Left lung (tissue), 10 donors: ENCODE measurements around the gene CCDC127. TPM values are rescaled to one million over a fixed set of nuclear protein-coding genes. Genes with fewer than 3 reads are reported as not detected.

Experiments used
- ATAC-seq: fragments of 200-7000 bp; cut with Tn5 transposase; one replicate; pipeline ENCODE4 v1.9.1; 2020; ENCODE audit warnings: moderate library complexity
- DNase-seq, 4 donors: peaks; one replicate each; pipeline ENCODE4 v3.0.0-alpha.2; 2013 to 2020
- H3K27ac ChIP-seq, 2 donors: fragments of 200-600 bp; sonication (generic) in 1 of 2; one replicate each; pipeline versions ENCODE4 v1.5.0 to v1.8.0; 2020 to 2021
- H3K27me3 ChIP-seq, 2 donors: fragments of 200-600 bp; sonication (generic) in 1 of 2; one replicate each; pipeline versions ENCODE4 v1.5.0 to v1.8.0; 2020 to 2021
- H3K36me3 ChIP-seq, 2 donors: fragments of 200-600 bp; sonication (generic) in 1 of 2; one replicate each; pipeline versions ENCODE4 v1.5.0 to v1.8.0; 2020 to 2021
- H3K4me1 ChIP-seq, 2 donors: fragments of 200-600 bp; one replicate each; pipeline ENCODE4 v1.8.0; 2021
- H3K4me3 ChIP-seq, 2 donors: fragments of 200-600 bp; sonication (generic) in 1 of 2; one replicate each; pipeline versions ENCODE4 v1.5.0 to v1.8.0; 2020 to 2021; ENCODE audit warnings: mild to moderate bottlenecking in 1 of 2
- H3K9me3 ChIP-seq, 2 donors: fragments of 200-600 bp; sonication (generic) in 1 of 2; one replicate each; pipeline versions ENCODE4 v1.5.0 to v1.8.0; 2020 to 2021
- CTCF ChIP-seq, 2 donors: fragments of 200-600 bp; sonication (generic) in 1 of 2; IDR thresholded peaks; one replicate each; pipeline versions ENCODE4 v1.5.0 to v1.8.0; 2021; ENCODE audit warnings: antibody characterized with exemption in 2 of 2
- intact Hi-C, 2 donors: fragments of 100-400 bp; cut with DNase I; formaldehyde crosslinking; loops; one replicate each; pipeline versions ENCODE4 v1.11.2 to v1.14.2; 2022
- polyA plus RNA-seq, 6 donors: library from polyadenylated mRNA; unstranded; fragments of 120-200 nt; gene quantifications; one replicate each; pipeline ENCODE4 v1.2.1, GENCODE V29; 2013; ENCODE audit not compliant: insufficient read length in 6 of 6
- total RNA-seq, 2 donors: library from RNA; stranded (reverse); fragmentation: NEBNext Ultra II Directional; extraction: Animal tissue kit (Norgen Biotek cat#: 25700); gene quantifications; one replicate each; pipeline ENCODE4 v1.2.1, GENCODE V29; 2021
- donor health status: DM: no; HTN: yes; CAD: no.
- donor health status: DM: no; HTN: no; CAD: no.

The CCDC127 gene
- total and polyA plus RNA-seq, 8 donors = 5.2 to 17.0 (median 13.3) TPM

- no peaks in the 10 kb centered on the region for H3K27me3 ChIP-seq
- H3K36me3 ChIP-seq = peaks cover 0 to 36% of the 10 kb centered on the region in 2 donors
- DNase-seq (no peak), ATAC-seq (no peak)
- TF ChIP-seq CTCF (IDR thresholded peaks at IDR 0.05) = no peak
- H3K4me3 ChIP-seq = no peak overlapping the region
- H3K27ac ChIP-seq = no peak overlapping the region
- H3K9me3 ChIP-seq = no peaks in the 10 kb centered on the region
- intact Hi-C loops = no loop called here
- no peaks in the 10 kb centered on the region for H3K4me1 ChIP-seq
Observed at GRCh38 chr5:207599-207998, 10.4 kb downstream of the CCDC127 start.

GRCh38 chr5:206927-207536 is 10.9 kb downstream of the CCDC127 start:
- Histone ChIP-seq H3K9me3 (no peaks in the 10 kb centered on the region), H3K4me1 (no peaks in the 10 kb centered on the region), H3K36me3 (peaks cover 0 to 36% of the 10 kb centered on the region in 2 donors), H3K27me3 (no peaks in the 10 kb centered on the region), H3K4me3 (no peak overlapping the region), H3K27ac (no peak overlapping the region)
- no peak for TF ChIP-seq CTCF (IDR thresholded peaks at IDR 0.05)
- ATAC-seq (no peak), DNase-seq (no peak)
- intact Hi-C loops = no loop called here

GRCh38 chr5:206406-206805 is 11.5 kb downstream of the CCDC127 start:
- TF ChIP-seq CTCF (IDR thresholded peaks at IDR 0.05) = no peak
- H3K4me3 ChIP-seq = no peak overlapping the region
- no peaks in the 10 kb centered on the region for H3K9me3 ChIP-seq
- DNase-seq (no peak), ATAC-seq (no peak)
- intact Hi-C loops = no loop called here
- H3K27ac ChIP-seq = no peak overlapping the region
- peaks cover 0 to 36% of the 10 kb centered on the region in 2 donors for H3K36me3 ChIP-seq
- no peaks in the 10 kb centered on the region for H3K27me3 ChIP-seq
- H3K4me1 ChIP-seq = no peaks in the 10 kb centered on the region

- no peak for TF ChIP-seq CTCF (IDR thresholded peaks at IDR 0.05)
- Histone ChIP-seq H3K27ac (no peak overlapping the region), H3K36me3 (peaks cover 0 to 36% of the 10 kb centered on the region in 2 donors), H3K27me3 (no peaks in the 10 kb centered on the region), H3K9me3 (no peaks in the 10 kb centered on the region), H3K4me3 (no peak overlapping the region), H3K4me1 (no peaks in the 10 kb centered on the region)
- DNase-seq (no peak), ATAC-seq (no peak)
- intact Hi-C loops = no loop called here
Observed at GRCh38 chr5:204966-205670, 12.8 kb downstream of the CCDC127 start.

GRCh38 chr5:204462-204861 is 13.5 kb downstream of the CCDC127 start:
- no peak overlapping the region for H3K27ac ChIP-seq
- H3K36me3 ChIP-seq = peaks cover 0 to 36% of the 10 kb centered on the region in 2 donors
- no peak for DNase-seq
- H3K4me3 ChIP-seq = no peak overlapping the region
- H3K27me3 ChIP-seq = no peaks in the 10 kb centered on the region
- ATAC-seq = no peak
- no peaks in the 10 kb centered on the region for H3K4me1 ChIP-seq
- no peaks in the 10 kb centered on the region for H3K9me3 ChIP-seq
- intact Hi-C loops = no loop called here
- no peak for TF ChIP-seq CTCF (IDR thresholded peaks at IDR 0.05)
